ENCODE results near the gene CTPS2. TPM values are rescaled to one million over a fixed set of nuclear protein-coding genes. Genes with fewer than 3 reads are reported as not detected.

Gene CTPS2
- total and polyA plus RNA-seq, 8 donors, result 10.2 to 56.5 (median 49.1) TPM

DNA sequence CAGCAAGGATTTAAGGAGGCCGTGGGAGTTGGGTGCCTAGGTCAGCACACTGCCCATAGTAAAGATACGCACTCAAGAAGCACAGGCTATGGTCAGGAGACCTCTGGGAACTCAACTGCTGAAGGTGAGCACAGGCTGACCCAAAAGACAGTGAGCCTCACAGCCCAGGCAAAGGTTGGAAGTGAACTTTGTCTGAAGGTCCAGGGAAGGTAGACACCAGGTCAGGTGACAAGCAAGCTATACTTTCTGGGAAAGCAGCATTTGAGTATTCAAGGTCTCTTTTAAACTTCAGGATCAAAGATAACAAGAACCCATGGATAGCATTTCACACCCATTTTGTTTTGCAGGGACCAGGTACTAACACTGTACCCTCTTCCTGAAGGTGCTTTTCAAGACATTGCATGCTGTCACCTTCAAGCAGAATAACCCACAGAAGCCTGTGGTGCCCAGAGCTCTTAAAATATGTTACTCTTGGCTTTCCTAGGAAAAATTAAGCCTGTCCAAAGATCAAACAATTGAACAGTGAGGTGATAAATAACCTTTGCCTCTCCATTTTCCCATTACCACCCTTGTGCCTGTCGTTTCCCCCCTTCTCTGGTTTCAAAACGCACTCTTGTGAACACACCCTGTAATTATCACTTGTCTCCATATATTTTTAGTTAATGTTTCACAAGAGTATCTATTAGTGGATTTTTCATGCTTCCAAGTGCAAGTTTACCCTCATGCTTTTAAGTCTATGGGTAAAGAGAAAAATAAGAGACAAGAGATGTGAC, 65.9 kb downstream of the CTPS2 start:
- TF ChIP-seq, protein P1, sequence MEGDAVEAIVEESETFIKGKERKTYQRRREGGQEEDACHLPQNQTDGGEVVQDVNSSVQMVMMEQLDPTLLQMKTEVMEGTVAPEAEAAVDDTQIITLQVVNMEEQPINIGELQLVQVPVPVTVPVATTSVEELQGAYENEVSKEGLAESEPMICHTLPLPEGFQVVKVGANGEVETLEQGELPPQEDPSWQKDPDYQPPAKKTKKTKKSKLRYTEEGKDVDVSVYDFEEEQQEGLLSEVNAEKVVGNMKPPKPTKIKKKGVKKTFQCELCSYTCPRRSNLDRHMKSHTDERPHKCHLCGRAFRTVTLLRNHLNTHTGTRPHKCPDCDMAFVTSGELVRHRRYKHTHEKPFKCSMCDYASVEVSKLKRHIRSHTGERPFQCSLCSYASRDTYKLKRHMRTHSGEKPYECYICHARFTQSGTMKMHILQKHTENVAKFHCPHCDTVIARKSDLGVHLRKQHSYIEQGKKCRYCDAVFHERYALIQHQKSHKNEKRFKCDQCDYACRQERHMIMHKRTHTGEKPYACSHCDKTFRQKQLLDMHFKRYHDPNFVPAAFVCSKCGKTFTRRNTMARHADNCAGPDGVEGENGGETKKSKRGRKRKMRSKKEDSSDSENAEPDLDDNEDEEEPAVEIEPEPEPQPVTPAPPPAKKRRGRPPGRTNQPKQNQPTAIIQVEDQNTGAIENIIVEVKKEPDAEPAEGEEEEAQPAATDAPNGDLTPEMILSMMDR (IDR thresholded peaks at IDR 0.05), result no peak
- H3K4me1 ChIP-seq, result no peaks in the 10 kb centered on the region
- DNase-seq (no peak), ATAC-seq (peak; percentile 53)
- peaks cover 0 to 5% of the 10 kb centered on the region in 2 donors for H3K27me3 ChIP-seq
- no peaks in the 10 kb centered on the region for H3K9me3 ChIP-seq
- intact Hi-C loops (cut with DNase I), result no loop called here
- no peaks in the 10 kb centered on the region for H3K36me3 ChIP-seq
- peak overlapping the region in 1 of 2 donors; percentile 33 for H3K27ac ChIP-seq
- H3K4me3 ChIP-seq, result no peak overlapping the region

DNA sequence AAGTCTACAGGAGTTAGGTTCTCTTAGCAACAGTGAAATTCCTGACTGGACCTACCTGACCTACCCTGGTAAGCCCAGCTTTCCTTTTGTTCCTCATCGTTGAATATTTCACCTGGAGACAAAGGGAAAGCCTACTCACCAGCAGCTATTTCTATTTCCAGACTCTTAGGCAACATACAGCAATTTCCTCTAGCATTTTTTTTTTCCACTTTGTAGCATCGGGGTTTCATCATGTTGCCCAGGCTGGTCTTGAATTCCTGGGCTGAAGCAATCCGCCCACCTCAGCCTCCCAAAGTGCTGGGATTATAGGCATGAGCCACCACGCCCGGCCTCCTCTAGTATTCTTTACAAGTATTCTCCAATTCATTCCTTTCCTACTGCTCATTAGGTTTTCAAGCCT, 69.3 kb downstream of the CTPS2 start:
- Histone ChIP-seq H3K36me3 (no peaks in the 10 kb centered on the region), H3K27me3 (peaks cover 0 to 5% of the 10 kb centered on the region in 2 donors), H3K27ac (no peak overlapping the region), H3K4me1 (no peaks in the 10 kb centered on the region), H3K9me3 (no peaks in the 10 kb centered on the region), H3K4me3 (no peak overlapping the region)
- intact Hi-C loops (cut with DNase I), result no loop called here
- TF ChIP-seq, protein P1 (IDR thresholded peaks at IDR 0.05), result no peak
- DNase-seq (no peak), ATAC-seq (no peak)

DNA sequence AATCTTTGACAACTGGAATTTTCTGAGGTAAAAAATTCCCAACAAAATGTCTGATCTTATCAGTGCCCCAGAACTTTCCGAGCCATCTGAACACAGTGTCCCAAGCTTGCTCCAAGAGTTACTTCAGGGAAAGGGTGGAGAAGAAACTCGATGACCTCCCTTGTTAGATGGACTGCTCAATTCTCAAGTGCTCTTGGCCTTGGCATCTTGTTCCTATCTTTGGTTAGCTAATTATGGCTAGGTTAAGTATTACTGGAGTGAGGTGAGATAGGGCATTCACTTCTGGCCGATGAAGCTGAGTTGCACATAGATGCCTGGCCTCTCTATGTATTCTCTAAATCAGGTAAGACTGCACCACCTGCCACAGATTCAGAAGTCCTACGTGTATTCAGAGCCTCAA, 71.6 kb downstream of the CTPS2 start:
- ATAC-seq (peak; percentile 75), DNase-seq (no peak)
- H3K27me3 ChIP-seq, result no peaks in the 10 kb centered on the region
- H3K9me3 ChIP-seq, result no peaks in the 10 kb centered on the region
- H3K4me3 ChIP-seq, result no peak overlapping the region
- intact Hi-C loops (cut with DNase I), result no loop called here
- H3K36me3 ChIP-seq, result peaks cover 0 to 6% of the 10 kb centered on the region in 2 donors
- no peaks in the 10 kb centered on the region for H3K4me1 ChIP-seq
- TF ChIP-seq, protein P1 (IDR thresholded peaks at IDR 0.05), result no peak
- no peak overlapping the region for H3K27ac ChIP-seq

DNA sequence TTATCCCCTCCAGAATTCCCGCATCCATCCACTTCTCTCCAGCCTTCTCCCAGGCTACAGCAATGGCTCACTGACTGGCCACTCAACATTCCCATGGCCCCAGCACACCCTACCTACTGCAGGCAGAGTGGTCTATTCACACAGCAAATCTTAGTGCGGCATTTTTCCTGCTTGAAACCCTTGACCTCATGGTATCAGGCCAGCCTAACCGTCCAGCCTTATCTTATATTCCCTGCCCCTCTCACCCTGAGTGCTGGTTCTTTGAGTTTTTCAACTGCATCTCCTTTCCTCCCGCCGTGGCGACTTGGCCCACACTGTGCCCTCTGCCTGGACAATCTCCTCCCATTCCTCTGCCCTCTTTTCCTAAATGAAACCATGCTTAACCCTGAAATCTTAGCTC, 72.5 kb downstream of the CTPS2 start:
- TF ChIP-seq, protein P1 (IDR thresholded peaks at IDR 0.05), result no peak
- ATAC-seq (no peak), DNase-seq (no peak)
- Histone ChIP-seq H3K4me3 (no peak overlapping the region), H3K9me3 (no peaks in the 10 kb centered on the region), H3K36me3 (peaks cover 0 to 8% of the 10 kb centered on the region in 2 donors), H3K27me3 (no peaks in the 10 kb centered on the region), H3K27ac (no peak overlapping the region), H3K4me1 (no peaks in the 10 kb centered on the region)
- intact Hi-C loops (cut with DNase I), result no loop called here

DNA sequence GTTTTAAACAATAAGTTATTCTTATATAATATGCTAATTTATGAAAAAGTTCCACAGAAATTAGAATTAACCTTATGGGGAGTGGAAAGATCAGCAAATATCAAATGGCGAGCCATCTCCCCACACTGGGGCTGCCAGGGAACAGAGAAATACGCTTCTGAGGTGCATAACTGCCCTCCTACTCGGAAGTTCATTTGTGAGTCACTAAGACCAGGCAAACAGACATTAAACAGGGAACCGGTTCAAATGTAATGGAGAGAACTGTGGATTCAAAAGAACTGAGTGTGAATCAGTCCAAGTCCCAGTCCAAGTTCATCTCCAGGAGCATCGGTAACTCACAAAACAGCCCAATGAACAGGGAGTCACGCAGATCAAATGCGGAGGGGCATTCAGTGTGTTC, 73.9 kb downstream of the CTPS2 start:
- Histone ChIP-seq H3K4me1 (no peaks in the 10 kb centered on the region), H3K4me3 (no peak overlapping the region), H3K9me3 (no peaks in the 10 kb centered on the region), H3K27ac (no peak overlapping the region), H3K27me3 (no peaks in the 10 kb centered on the region), H3K36me3 (peaks cover 0 to 8% of the 10 kb centered on the region in 2 donors)
- intact Hi-C loops (cut with DNase I), result no loop called here
- ATAC-seq (no peak), DNase-seq (no peak)
- TF ChIP-seq, protein P1 (IDR thresholded peaks at IDR 0.05), result no peak

All from left lung (tissue), 10 donors.